ENCODE data around the gene FSCB.
"Not testable (repeated sequence)": the region's sequence is repeated elsewhere in the genome, so short reads cannot be mapped to it uniquely, and the experiment has no call there.

Gene FSCB

GRCh38 chr14:44507183-44507582 lies at the start of gene FSCB:
Gene FSCB, minus strand, starts transcription at chr14:44507283. Its CDS starts 296 bp downstream, at chr14:44506987.
- DNase-seq (ENCODE audit: low spot score): no peak

GRCh38 chr14:44531658-44532057 lies 24.6 kb upstream of the FSCB start:
- no peak for DNase-seq (ENCODE audit: low spot score)

GRCh38 chr14:44530475-44530874 lies 23.4 kb upstream of the FSCB start:
- DNase-seq (ENCODE audit: low spot score): no peak

- DNase-seq (ENCODE audit: low spot score): no peak
Measured at GRCh38 chr14:44529026-44529425, 21.9 kb upstream of the FSCB start.

GRCh38 chr14:44528180-44528579 lies 21.1 kb upstream of the FSCB start:
- no peak for DNase-seq (ENCODE audit: low spot score)

GRCh38 chr14:44525237-44525636 lies 18.2 kb upstream of the FSCB start:
- no peak for DNase-seq (ENCODE audit: low spot score)

GRCh38 chr14:44515668-44516067 lies 8.6 kb upstream of the FSCB start:
- DNase-seq (ENCODE audit: low spot score): not testable (repeated sequence)

GRCh38 chr14:44508834-44509233 lies 1.8 kb upstream of the FSCB start:
- DNase-seq (ENCODE audit: low spot score): no peak

- DNase-seq (ENCODE audit: low spot score): no peak
Measured at GRCh38 chr14:44505588-44505987, 1.5 kb downstream of the FSCB start.

GRCh38 chr14:44497148-44497547 lies 9.9 kb downstream of the FSCB start:
- DNase-seq (ENCODE audit: low spot score): no peak

GRCh38 chr14:44494137-44494536 lies 12.9 kb downstream of the FSCB start:
- no peak for DNase-seq (ENCODE audit: low spot score)

GRCh38 chr14:44490966-44491365 lies 16.1 kb downstream of the FSCB start:
- DNase-seq (ENCODE audit: low spot score): no peak

- no peak for DNase-seq (ENCODE audit: low spot score)
Measured at GRCh38 chr14:44477953-44478352, 29.1 kb downstream of the FSCB start.

GRCh38 chr14:44468771-44469170 lies 38.3 kb downstream of the FSCB start:
- DNase-seq (ENCODE audit: low spot score): no peak

- DNase-seq (ENCODE audit: low spot score): no peak
Measured at GRCh38 chr14:44463356-44464004, 43.6 kb downstream of the FSCB start.

- DNase-seq (ENCODE audit: low spot score): no peak
Measured at GRCh38 chr14:44462381-44462780, 44.7 kb downstream of the FSCB start.

GRCh38 chr14:44461811-44462210 lies 45.3 kb downstream of the FSCB start:
- no peak for DNase-seq (ENCODE audit: low spot score)
